ENCODE results near the gene AKAP13.

The AKAP13 gene

DNA sequence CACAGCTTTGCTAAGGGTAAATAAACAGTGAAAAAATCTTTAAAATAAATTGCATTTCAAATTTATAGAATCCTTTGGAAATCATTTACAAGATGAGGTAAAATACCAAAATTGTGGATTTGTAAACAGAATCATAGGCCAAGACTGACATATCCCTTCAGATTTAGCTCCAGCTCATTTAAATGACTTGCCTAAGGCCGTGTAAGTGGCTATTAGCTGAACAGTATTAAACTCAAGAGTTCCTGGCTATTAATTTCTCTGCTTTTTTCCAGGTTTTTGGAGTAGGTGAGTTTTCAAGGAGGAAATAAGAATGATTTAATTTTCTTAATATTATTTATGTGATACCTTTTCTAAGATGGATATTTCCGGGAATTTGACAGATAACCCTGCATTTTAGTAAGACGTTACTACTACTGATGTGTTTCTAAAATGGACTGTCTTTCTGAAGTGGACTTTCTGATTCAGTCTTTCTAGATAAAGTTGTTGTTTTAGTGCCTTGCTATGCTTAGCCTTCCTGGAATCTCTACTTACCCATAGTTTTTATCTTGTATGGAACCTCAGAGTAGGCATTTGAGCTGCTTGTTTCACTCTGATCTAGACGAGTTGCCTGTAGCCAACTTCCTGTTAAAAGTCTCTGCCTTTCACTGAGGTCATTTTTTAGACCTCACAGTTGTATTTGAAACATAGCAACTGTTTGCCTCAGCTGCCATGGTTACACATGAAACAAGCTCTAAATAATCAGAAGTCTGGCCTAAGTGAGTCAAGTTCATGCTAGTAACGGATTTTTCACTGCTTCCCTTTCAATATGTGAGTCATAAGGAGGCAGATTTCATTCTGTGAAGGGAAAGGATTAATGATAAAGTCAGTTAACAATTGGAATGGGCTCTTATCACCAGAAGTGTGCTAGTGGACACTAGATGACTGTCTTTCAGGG lies 287.4 kb downstream of the AKAP13 start:
- DNase-seq (ENCODE audit: extremely low read depth, low read depth) = peak; percentile 96
- no peak overlapping the region for H3K4me3 ChIP-seq (replicated peaks; ENCODE audit: low read depth, low read length)
- TF ChIP-seq, protein P1, sequence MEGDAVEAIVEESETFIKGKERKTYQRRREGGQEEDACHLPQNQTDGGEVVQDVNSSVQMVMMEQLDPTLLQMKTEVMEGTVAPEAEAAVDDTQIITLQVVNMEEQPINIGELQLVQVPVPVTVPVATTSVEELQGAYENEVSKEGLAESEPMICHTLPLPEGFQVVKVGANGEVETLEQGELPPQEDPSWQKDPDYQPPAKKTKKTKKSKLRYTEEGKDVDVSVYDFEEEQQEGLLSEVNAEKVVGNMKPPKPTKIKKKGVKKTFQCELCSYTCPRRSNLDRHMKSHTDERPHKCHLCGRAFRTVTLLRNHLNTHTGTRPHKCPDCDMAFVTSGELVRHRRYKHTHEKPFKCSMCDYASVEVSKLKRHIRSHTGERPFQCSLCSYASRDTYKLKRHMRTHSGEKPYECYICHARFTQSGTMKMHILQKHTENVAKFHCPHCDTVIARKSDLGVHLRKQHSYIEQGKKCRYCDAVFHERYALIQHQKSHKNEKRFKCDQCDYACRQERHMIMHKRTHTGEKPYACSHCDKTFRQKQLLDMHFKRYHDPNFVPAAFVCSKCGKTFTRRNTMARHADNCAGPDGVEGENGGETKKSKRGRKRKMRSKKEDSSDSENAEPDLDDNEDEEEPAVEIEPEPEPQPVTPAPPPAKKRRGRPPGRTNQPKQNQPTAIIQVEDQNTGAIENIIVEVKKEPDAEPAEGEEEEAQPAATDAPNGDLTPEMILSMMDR (IDR thresholded peaks at IDR 0.05; ENCODE audit: low read depth, low read length, missing control alignments) = no peak

DNA sequence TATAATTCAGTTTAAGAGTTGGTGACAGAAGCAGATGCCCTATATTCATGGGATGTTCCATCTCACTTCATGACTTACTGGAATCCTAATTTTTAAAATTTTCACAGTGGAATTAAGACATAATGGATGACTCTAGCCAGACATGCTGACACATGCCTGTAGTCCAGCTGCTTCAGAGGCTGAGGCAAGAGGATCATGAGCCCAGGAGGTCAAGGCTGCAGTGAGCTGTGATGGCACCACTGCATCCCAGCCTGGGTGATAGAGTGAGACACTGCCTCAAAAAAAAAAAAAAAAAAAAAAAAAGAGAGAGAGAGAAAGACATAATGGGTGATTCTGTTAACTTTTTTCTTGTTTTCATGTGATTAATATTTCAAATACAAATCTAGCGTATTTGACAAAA lies 290.8 kb downstream of the AKAP13 start:
- TF ChIP-seq, protein P1 (IDR thresholded peaks at IDR 0.05; ENCODE audit: low read depth, low read length, missing control alignments) = no peak
- no peak overlapping the region for H3K4me3 ChIP-seq (replicated peaks; ENCODE audit: low read depth, low read length)

DNA sequence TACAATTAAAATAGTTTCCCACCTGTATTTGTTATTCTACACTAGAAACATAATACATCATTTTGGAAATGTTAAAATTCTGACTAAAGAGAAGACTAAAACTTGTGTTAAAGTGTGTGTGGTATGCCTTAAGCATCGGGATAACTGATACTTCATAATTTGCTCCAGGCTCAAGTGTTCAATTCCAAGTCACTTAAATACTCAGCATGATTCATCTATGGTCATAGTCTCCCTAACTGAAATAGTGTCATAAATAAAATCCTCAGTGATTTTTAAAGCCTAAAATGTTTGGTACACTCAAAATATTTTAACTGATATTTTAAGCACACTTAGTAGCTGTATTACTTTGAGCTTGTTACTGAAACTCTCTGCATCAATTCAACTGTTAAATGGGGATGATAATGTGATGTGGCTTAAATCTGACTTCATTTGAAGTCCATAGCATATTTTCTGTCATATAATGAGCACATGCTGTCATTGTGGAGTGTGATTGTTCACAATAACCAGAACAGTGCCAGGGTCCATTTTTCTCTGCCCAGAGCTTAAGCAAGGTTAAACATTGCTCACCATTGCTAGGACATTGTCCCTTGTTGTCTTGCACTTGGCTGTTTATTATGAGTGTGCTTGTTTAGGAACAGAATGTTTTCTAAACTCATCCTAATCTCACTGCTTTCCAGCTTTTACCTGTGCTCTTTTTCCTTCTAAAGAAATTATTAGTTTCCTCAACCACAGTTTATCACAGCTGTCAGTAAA lies 292.1 kb downstream of the AKAP13 start:
- DNase-seq (ENCODE audit: extremely low read depth, low read depth) = no peak
- TF ChIP-seq, protein P1 (IDR thresholded peaks at IDR 0.05; ENCODE audit: low read depth, low read length, missing control alignments) = no peak
- no peak overlapping the region for H3K4me3 ChIP-seq (replicated peaks; ENCODE audit: low read depth, low read length)

More for the DNA sequence above, 290.8 kb downstream of the AKAP13 start:
- no peak for DNase-seq (ENCODE audit: extremely low read depth, low read depth)

DNA sequence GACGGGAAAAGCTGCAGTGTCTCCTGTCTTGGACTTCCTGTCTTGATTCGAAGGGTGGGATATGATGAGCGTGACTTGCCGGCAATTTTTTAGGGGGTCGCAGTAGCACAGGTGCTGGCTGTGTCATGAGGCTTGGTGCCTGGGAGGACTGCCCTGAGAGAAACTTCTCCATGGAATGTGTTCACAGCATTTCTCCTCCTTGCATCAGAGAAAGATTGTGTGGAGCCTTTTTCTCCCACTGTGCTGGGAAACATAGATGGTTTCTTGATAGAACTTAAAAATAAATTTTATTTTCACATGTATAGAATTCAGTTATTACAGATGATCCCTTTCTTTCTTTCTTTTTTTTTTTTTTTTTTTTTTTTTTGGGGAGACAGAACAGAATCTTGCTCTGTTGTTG lies 292.9 kb downstream of the AKAP13 start:
- DNase-seq (ENCODE audit: extremely low read depth, low read depth) = no peak
- TF ChIP-seq, protein P1 (IDR thresholded peaks at IDR 0.05; ENCODE audit: low read depth, low read length, missing control alignments) = no peak
- H3K4me3 ChIP-seq (replicated peaks; ENCODE audit: low read depth, low read length) = no peak overlapping the region

DNA sequence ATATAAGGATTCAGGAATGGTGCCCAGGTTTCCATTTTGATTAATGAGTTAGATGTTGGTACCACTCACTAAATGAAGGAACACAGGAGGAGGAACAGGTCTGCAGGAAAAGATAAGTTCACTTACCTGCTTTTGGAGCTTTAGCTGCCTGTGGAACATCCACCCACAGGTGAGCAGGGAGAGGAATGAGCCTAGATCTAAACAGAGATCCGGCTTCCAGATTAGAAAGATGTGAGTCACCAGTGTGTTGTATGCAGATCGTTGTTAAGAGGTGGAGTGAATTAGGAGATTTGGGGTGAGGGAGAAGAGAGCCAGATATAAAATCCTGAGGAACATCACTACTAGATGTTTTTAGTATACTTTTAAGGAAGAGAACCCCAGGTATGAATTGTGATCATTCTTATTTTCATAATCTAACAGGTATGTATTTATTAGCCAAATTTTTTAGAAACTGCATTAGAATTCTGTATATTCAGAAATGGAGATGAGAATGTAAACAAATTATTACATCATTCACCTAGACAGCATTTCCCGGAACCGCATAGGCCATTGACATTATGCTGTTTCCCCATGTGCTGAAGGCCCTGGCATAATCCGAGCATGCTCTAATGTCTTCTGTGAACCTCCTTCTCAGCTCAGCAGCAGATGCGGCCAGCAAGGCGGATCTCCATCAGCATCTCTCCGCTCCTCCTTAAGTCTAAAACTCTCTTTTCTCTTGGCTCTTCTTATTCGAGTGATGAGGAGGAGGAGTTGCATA lies 296.1 kb downstream of the AKAP13 start:
- H3K4me3 ChIP-seq (replicated peaks; ENCODE audit: low read depth, low read length) = no peak overlapping the region
- TF ChIP-seq, protein P1 (IDR thresholded peaks at IDR 0.05; ENCODE audit: low read depth, low read length, missing control alignments) = no peak
- no peak for DNase-seq (ENCODE audit: extremely low read depth, low read depth)

DNA sequence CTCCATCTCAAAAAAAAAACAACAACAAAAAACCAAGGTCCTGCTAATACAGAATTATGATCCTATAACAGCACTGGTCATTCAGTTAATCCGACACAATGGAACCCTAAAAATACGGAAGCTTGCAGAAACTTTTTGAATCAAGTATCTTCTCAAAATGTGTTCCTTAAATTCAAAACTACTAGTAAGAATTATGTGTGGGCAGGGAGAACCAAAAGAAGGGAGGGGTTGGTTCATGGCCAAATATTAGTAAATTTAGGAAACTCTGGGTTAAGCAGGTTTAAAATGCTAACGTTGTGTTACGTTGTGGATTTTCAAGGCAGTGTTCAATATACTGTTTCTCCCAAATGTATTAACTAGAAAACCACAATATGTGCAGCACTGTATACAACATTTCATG lies 298.8 kb downstream of the AKAP13 start:
- DNase-seq (ENCODE audit: extremely low read depth, low read depth) = no peak
- TF ChIP-seq, protein P1 (IDR thresholded peaks at IDR 0.05; ENCODE audit: low read depth, low read length, missing control alignments) = no peak

More for the DNA sequence above, 298.8 kb downstream of the AKAP13 start:
- H3K4me3 ChIP-seq (replicated peaks; ENCODE audit: low read depth, low read length) = no peak overlapping the region
